ENCODE data around the gene PPFIA4.

GRCh38 chr1:203126151-203126865 is 100.0 kb downstream of the PPFIA4 start:
- TF ChIP-seq CTCF (conservative IDR thresholded peaks at IDR 0.05; ENCODE audit: low read depth, low read length) (peak; percentile 55), BHLHE40 (IDR thresholded peaks at IDR 0.05; ENCODE audit: low read depth, low read length) (no peak), POLR2A (IDR thresholded peaks at IDR 0.05; ENCODE audit: low read depth, low read length) (no peak), MAFK (IDR thresholded peaks at IDR 0.05; ENCODE audit: low read depth, low read length) (no peak), RCOR1 (IDR thresholded peaks at IDR 0.05; ENCODE audit: insufficient replicate concordance, low read length) (no peak), NFE2L2 (IDR thresholded peaks at IDR 0.05; ENCODE audit: low read depth, low read length) (no peak), RFX5 (IDR thresholded peaks at IDR 0.05; ENCODE audit: low read depth, low read length) (no peak), MAZ (IDR thresholded peaks at IDR 0.05; ENCODE audit: borderline replicate concordance, low read depth, low read length) (no peak)
